GM19025 (cell line): ENCODE data around the gene ADCYAP1.

ENCODE experiments used
- ATAC-seq: cut with Tn5 transposase; IDR thresholded peaks from one replicate; pipeline ENCODE4 v1.9.1; 2021; ENCODE audit warnings: mild to moderate bottlenecking, low read depth, moderate library complexity; ENCODE audit not compliant: unreplicated experiment

The ADCYAP1 gene

GRCh38 chr18:908758-909724, 4.4 kb downstream of the ADCYAP1 start:
- no peak for ATAC-seq

- ATAC-seq = no peak
These were observed 5.6 kb downstream of the ADCYAP1 start for GRCh38 chr18:910247-910646.

- ATAC-seq = no peak
These were observed 6.4 kb downstream of the ADCYAP1 start for GRCh38 chr18:911025-911424.

- no peak for ATAC-seq
These were observed 6.8 kb downstream of the ADCYAP1 start for GRCh38 chr18:911486-911885.

- ATAC-seq = no peak
These were observed 11.9 kb downstream of the ADCYAP1 start for GRCh38 chr18:916562-916961.

GRCh38 chr18:919078-919477, 14.4 kb downstream of the ADCYAP1 start:
- ATAC-seq = no peak

- ATAC-seq = no peak
These were observed 18.6 kb downstream of the ADCYAP1 start for GRCh38 chr18:923144-923866.

- no peak for ATAC-seq
These were observed 20.3 kb downstream of the ADCYAP1 start for GRCh38 chr18:924987-925386.

- no peak for ATAC-seq
These were observed 22.3 kb downstream of the ADCYAP1 start for GRCh38 chr18:926946-927345.

- ATAC-seq = no peak
These were observed 28.4 kb downstream of the ADCYAP1 start for GRCh38 chr18:933082-933481.

- ATAC-seq = no peak
These were observed 30.0 kb downstream of the ADCYAP1 start for GRCh38 chr18:934518-935133.

- ATAC-seq = no peak
These were observed 32.3 kb downstream of the ADCYAP1 start for GRCh38 chr18:936941-937340.

- ATAC-seq = no peak
These were observed 34.5 kb downstream of the ADCYAP1 start for GRCh38 chr18:939166-939565.

GRCh38 chr18:939958-940357, 35.3 kb downstream of the ADCYAP1 start:
- ATAC-seq = no peak

- ATAC-seq = no peak
These were observed 36.7 kb downstream of the ADCYAP1 start for GRCh38 chr18:941331-941730.

GRCh38 chr18:944440-944839, 39.8 kb downstream of the ADCYAP1 start:
- no peak for ATAC-seq

- ATAC-seq = no peak
These were observed 45.3 kb downstream of the ADCYAP1 start for GRCh38 chr18:949724-950631.

GRCh38 chr18:950882-951495, 46.3 kb downstream of the ADCYAP1 start:
- no peak for ATAC-seq

- no peak for ATAC-seq
These were observed 50.9 kb downstream of the ADCYAP1 start for GRCh38 chr18:955384-956066.
